NCI-H1436 (cell line): ENCODE data around the gene DCST2.

Experiments used
- DNase-seq: peaks from one replicate; lab custom pipeline; 2025; lab: John Stamatoyannopoulos, UW

Gene DCST2

GRCh38 chr1:155033524-155033923 lies at the start of gene DCST2, which contains the start of gene DCST1:
Gene DCST2 (minus strand): TSS chr1:155033781. CDS start chr1:155033701, 80 bp downstream.
Gene DCST1 (plus strand): TSS chr1:155033824. CDS start chr1:155034037, 213 bp downstream.
- no peak for DNase-seq

- DNase-seq = no peak
These were observed 49.5 kb upstream of the DCST2 start for GRCh38 chr1:155083052-155083541.

- DNase-seq = no peak
These were observed 48.9 kb upstream of the DCST2 start for GRCh38 chr1:155082301-155083051.

GRCh38 chr1:155081472-155082300 lies 48.1 kb upstream of the DCST2 start:
- DNase-seq = no peak

DNA sequence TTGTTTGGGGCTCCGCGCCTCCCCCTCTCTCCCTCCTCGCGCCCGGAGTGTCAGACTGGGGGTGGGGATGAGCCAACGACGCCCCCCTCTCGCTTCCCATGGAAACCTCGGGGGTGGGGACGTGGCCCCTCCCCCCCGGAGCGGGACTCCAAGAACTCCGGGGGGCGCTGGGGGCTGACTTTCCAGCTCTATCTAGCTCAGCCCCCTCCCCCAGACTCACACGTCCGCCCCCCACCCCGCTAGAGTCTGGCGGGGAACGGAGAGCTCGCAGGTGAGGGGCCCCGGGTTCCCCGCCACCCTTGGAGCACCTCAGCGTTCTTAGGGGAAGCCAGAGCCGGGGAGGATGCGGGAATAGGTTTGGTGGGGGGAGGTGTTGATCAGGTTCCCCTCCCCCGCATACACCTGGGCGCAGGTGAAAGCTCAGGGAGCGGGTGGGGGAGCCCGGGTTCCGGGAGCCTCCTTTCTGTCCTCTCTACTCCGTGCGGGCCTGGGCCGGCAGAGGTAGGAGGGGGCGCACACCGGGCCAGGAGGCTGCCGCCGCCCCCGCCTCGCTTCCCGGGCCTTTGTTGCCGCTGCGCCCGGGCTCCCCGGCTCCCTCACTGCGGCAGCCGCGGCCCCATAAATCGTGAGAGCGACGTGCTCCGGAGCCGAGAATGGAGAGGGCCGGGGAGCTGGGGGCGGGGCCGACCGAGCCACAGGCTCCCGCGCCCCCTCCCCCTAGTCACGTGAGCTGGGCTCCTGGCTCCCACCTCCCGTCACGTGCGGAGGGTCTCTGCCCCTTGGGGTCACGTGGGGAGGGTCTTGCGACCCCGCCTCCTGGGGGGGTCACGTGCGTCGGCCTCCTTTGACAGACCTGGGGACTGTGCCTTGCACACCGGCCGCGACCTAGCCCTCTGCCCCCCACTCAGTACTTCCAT lies 47.0 kb upstream of the DCST2 start:
- peak; percentile 85 for DNase-seq

GRCh38 chr1:155079487-155080311 lies 46.1 kb upstream of the DCST2 start:
- no peak for DNase-seq

- DNase-seq = no peak
These were observed 45.6 kb upstream of the DCST2 start for GRCh38 chr1:155079210-155079486.

DNA sequence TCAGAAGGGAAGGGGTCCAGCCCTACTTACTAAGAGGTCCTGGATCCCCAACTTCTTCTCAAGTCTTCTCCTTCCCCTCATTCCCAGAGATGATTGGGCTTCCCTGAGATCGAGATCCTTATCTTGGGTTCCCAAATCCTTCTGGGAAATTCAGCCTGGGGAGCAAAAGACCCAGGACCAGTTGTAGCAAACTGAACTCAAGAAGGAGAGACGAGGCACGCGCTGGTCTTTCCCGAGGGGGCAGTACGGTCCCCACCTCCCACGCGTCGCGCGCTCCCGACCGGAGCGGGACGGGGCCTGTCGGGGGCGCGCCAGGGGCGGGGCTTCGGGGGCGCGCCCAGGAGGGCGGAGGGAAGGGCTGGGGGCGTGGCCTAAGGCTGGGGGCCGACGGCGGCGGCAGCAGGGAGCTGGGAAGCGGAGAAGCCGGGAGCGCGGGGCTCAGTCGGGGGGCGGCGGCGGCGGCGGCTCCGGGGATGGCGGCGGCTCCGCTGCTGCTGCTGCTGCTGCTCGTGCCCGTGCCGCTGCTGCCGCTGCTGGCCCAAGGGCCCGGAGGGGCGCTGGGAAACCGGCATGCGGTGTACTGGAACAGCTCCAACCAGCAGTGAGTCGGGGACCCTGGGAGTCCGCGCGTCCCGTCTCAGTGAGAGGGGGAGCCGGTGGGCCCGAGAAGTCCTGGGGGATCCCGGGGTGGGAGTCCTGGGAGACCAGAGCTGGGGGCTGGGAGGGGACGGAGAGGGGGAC lies 45.1 kb upstream of the DCST2 start, which contains the start of gene EFNA3:
Gene EFNA3 (plus strand): TSS at position 369 of the 741 bp plus-strand sequence. CDS start 105 bp downstream, at position 474.
- DNase-seq = peak; percentile 67

DNA sequence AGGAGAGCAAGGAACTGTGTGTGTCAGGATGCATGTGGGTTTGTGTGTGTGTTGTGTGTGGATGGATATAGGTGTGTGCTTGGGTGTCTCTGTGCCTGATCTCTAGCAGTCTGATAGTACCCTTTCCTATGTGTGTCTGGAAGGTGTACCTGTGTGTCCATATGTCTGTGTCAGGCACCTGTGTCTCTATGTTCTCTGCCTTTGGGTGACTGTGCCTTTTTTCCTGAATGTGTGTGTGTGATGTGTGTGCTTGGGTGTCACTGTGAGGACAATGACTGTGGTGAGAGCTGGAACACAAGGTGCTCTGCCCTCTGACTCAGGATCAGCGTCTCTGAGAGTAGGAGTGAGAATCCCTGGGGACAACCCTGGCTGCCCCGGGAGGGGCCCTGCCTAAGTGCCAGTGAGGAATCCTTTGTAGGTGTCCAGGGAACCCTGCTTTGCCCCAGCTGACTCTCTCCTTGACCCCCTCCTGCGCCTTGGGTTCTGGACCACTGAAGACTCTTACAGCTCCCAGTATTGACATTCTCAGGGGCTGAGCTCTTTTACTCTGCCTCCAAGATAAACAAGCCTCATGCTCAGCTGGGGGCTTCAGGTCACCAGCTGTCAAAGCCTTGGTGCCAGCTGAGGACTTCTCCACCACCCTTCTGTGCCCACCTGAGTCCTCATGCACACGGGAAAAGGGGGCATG lies 44.3 kb upstream of the DCST2 start:
- no peak for DNase-seq

- DNase-seq = no peak
These were observed 43.8 kb upstream of the DCST2 start for GRCh38 chr1:155077346-155077745.

- peak; percentile 72 for DNase-seq
These were observed 42.8 kb upstream of the DCST2 start for GRCh38 chr1:155076371-155076770.

DNA sequence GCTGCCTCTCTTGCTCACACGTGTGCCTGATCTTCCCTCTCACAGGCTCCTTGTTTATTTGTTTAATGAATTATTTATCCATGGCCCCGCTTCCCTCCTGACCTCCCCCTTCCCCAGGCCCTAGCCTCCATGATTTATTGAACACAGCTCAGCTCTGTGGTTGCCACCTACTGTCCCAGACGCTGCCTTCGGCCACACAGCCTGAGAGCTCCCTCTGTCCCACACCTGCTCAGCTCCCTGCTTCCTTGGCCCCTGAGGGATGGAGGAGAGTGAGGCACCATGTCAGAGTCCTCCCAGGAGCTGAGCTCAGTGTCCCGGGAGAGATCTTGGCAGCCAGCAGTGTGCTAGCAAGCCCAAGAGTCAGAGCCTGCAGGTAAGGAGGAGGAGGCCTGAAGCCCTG lies 42.0 kb upstream of the DCST2 start:
- DNase-seq = no peak

- no peak for DNase-seq
These were observed 40.0 kb upstream of the DCST2 start for GRCh38 chr1:155073377-155074242.

DNA sequence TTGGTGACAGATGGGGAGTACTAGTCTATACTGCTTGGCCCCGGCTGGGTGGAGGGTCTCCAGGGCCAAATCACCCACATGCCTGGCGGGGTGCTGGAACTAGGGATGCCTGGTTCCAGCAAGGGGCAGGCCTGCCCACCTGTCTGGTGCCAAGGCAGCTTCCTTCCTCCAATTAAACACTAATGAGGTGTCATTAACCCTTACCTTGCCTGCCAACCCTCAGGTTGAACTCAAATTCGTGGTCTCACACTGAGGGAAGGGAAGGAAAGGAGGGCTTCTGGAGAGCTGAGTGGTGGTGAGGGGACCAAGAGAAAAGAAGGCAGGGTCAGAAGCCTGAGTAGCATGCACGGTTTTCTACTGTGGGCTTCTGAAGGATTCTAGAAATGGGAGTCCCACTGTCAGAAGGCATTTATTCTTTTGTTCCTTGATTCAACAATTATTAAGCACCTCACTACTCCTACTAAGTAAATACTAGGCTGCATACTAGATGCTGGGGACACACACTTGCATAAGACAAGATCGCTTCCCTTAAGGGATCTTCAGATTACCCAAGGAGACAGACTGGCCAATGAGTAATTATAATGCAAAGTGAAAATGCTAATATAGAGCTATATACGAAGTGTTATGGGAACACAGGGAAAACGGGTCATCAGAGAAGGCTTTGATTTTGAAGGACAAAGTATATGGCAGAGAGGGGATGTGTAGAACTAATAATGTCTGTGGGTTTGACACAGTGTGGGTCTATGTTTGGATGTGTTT lies 39.1 kb upstream of the DCST2 start:
- no peak for DNase-seq

- no peak for DNase-seq
These were observed 38.1 kb upstream of the DCST2 start for GRCh38 chr1:155071701-155072100.

DNA sequence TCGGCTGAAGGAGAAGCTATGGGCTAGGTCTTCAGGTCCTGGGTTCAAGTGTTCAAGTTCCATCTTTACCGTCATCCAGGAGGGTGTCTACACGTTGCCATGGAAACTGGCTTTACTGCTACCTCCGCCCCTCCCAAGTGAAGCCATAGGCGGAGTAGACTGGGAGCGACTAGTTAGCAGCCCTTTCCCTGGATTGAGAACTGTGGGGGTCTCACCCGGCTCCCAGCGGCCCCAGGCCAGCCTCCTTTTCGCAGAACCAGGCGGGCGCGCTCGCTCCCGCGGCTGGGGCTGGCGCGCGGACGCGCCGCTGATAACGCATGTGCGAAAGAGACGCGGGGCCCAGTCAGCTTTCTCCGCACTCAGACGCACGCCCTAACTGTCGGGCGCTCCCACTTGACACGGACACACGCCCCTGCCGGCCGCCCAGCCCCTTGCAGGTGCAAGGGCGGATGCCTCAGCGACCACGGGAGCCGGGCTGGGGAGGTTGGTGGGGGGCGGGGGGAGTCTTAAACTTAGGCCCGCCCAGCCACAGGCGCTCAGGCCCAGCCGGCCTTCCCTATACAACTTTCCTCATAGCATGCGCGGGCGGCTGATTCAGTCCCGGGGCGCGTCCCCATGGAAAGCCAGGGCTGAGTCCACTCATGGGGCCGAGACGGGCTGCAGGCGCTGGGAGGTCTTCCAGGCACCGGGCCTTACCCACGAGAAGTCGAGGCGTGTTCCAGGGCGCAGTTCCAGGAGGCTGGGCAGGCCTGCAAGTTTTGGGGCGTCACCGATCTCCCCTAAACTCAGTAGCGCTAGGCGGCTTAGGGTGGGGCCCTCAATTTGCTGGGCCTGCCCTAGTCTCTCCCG lies 37.4 kb upstream of the DCST2 start:
- DNase-seq = peak; percentile 82

DNA sequence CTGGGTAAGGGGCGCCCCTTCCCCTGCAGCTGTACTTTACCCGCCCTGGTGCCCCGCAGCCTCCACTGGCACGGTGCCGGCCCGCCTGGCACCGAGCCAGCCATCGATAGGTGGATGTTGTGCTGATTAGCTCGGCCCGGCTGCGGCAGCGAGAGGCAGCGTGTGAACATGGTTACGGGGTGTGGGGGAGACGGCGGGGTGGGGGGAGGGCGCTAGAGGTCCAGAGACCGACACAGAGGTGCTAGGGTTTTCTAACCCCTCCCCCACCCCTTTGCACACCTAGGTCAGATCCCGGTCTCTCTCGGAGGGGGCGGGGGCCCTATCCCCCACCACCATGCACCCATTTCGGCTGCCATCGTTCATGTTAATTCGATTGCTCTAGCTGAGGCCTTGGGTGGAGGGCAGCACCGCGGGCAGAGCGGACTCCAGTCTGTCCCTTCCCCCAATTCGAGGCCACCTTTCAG lies 36.6 kb upstream of the DCST2 start:
- no peak for DNase-seq
